HG02571 (cell line): ENCODE data around the gene LRRC51.
"Not testable (repeated sequence)": the region's sequence is repeated elsewhere in the genome, so short reads cannot be mapped to it uniquely, and the experiment has no call there.

ENCODE experiments used
- ATAC-seq: cut with Tn5 transposase; IDR thresholded peaks from one replicate; pipeline ENCODE4 v1.9.1; 2021; ENCODE audit warnings: mild to moderate bottlenecking, moderate library complexity; ENCODE audit not compliant: unreplicated experiment

LRRC51 gene

DNA sequence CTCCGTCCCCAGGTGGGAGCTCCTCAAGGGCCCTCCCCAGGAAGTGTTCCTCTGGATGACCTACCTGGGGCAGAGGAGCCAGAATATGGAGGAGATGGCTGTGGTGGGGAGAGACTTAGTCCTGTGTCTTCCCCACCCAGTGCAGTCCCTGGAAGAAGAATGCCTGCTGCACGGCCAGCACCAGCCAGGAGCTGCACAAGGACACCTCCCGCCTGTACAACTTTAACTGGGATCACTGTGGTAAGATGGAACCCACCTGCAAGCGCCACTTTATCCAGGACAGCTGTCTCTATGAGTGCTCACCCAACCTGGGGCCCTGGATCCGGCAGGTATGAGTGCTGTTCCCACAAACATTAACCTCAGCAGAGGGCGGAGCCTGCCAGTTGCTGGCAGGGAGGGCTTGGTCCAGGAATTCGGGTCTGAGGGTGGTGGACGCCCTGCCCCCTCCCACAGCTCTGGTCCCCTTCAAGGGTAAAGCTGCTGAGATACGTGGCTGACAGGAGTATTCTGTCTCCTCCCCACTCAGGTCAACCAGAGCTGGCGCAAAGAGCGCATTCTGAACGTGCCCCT lies 58.3 kb downstream of the LRRC51 start:
- no peak for ATAC-seq

DNA sequence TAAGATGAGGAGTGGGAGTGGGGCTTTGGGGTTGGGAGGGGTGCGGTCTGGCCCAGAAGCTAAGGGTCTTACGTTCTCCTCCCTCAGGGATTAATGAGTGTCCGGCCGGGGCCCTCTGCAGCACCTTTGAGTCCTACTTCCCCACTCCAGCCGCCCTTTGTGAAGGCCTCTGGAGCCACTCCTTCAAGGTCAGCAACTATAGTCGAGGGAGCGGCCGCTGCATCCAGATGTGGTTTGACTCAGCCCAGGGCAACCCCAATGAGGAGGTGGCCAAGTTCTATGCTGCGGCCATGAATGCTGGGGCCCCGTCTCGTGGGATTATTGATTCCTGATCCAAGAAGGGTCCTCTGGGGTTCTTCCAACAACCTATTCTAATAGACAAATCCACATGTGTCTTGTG lies 58.9 kb downstream of the LRRC51 start:
- no peak for ATAC-seq

DNA sequence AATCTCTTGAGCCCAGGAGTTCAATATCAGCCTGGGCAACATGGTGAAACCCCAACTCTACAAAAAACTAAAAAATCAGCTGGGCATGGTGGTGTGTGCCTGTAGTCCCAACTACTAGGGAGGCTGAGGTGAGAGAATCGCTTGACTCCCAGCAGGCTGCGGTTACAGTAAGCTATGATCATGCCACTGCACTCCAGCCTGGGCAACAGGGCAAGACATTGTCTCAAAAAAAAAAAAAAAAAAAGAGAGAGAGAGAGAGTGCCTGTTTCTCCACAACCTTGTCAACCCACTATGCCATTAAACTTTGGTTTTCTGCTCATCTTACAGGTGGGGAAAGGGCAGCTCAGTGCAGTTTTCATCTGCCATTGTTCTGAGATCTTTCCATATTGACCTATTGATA lies 60.0 kb downstream of the LRRC51 start:
- ATAC-seq, result no peak

DNA sequence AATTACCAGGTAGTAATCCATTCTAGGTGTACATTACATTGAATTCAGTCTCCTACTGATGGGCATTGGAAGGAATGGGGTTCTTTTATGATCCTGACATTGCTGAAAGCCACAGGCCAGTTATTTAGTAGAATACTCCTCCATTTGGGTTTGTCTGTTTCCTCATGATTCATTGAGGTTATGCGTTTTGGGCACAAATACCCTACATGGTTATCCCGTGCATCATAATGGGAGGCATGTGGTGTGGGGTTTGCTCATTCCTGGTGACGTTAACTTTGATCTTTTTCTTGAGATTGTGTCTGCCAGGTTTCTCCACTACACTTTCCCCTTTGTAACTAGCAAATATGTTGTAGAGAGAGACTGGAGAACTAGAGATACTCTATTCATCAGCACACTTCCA lies 60.4 kb downstream of the LRRC51 start:
- ATAC-seq, result no peak

DNA sequence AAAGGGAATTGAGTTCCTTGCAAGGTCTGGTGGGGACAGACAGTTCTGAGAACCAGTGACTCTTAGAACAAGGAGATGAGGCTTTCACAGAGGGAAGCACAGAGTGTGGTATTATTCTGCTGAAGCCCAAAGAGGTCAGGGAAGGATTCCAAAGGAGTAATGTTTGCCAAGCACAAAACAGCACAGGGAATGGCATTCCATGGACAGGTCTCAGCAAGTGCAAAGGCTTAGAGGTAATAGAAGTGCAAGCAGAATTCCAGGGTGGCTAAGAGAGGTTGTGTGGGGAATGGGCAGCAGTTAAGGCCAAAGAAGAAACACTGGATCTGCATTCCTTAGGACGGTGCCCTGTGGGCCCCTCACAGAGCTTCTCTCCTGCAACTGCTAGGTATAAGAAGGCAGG lies 61.4 kb downstream of the LRRC51 start:
- ATAC-seq, result not testable (repeated sequence)

DNA sequence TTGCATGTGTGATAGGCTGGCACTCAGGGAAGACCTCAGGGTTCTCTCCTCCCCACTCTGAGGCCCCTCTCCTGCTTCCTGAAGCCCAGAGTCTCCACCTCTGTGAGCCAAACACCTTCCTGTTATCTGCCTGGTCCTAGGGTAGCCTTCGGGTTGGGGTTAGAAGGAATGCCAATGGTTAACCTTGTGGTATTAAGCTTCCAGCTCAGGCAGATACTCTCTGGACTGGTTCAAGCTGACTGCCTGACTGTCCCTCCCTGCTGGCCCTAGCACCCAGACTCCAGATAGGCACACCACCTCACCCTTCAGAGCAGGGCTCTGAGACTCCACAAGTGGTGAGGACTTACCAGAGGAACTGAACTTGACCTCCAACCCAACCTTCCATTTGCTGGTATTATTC lies 61.9 kb downstream of the LRRC51 start:
- ATAC-seq, result not testable (repeated sequence)

DNA sequence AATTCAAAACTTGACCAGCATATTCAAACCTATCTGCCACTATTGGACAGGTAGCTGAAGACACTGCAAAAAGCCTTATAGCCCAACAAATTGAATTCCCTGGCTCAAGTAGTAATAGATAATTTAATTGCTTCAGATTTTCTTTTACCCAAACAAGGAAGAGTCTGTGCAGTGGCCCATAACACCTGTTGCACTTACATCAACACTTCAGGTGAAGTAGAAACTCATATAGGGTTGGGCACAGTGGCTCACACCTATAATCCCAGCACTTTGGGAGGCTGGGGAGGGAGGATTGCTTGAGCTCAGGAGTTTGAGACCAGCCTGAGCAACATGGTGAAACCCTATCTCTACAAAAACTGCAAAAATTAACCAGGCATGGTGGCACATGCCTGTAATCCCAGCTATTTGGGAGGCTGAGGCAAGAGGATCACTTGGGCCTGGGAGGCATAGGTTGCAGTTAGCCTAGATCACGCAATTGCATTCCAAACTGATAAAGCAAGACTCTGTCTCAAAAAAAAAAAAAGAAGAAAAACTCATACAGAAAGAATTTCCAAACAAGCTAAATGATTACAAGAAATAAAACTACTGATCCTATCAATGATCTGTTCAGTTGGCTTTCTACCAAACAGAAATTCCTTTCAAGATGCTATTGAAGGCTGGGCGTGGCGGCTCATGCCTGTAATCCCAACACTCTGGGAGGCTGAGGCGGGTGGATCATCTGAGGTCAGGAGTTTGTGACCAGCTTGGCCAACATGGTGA lies 64.3 kb downstream of the LRRC51 start:
- no peak for ATAC-seq
